ENCODE data around the gene SLC2A1. TPM values are rescaled to one million over a fixed set of nuclear protein-coding genes. Genes with fewer than 3 reads are reported as not detected.

The SLC2A1 gene
- total RNA-seq, 2 experiments from 2014 or later, result 158 to 162 TPM

GRCh38 chr1:42945164-42945563 lies 13.5 kb downstream of the SLC2A1 start:
- Mint-ChIP-seq H3K27me3 (no peaks in the 10 kb centered on the region), H3K36me3 (ENCODE audit: low read depth) (peaks cover 79% of the 10 kb centered on the region), H3K9me3 (no peaks in the 10 kb centered on the region), H3K4me1 (ENCODE audit: low read depth) (peaks cover 96% of the 10 kb centered on the region), H3K4me3 (peak overlapping the region; percentile 8), H3K27ac (peak overlapping the region; percentile 72)
- TF ChIP-seq CTCF (IDR thresholded peaks at IDR 0.05), result no peak
- ChIA-PET CTCF (interaction anchor here (1.2 kb wide), 1 partner anchor 32 kb away, joined by 3 read pairs; no protein-coding TSS in a partner anchor), POLR2A (interaction anchor here (1.4 to 9.7 kb wide), 3 partner anchors 10 to 21 kb away, joined by 3 to 117 read pairs (median 16); partner anchors contain the start of gene SLC2A1)
- ATAC-seq, result peak; percentile 40
- no peak for DNase-seq
- intact Hi-C loops (cut with micrococcal nuclease), result no loop called here

GRCh38 chr1:42944246-42944928 lies 14.3 kb downstream of the SLC2A1 start:
- intact Hi-C loops (cut with micrococcal nuclease), result no loop called here

GRCh38 chr1:42943728-42944127 lies 14.9 kb downstream of the SLC2A1 start:
- POLR2A ChIA-PET, result interaction anchor here (1.2 to 9.7 kb wide), 5 partner anchors 9 to 19 kb away, joined by 3 to 117 read pairs (median 7); partner anchors contain the start of gene SLC2A1
- Mint-ChIP-seq H3K9me3 (no peaks in the 10 kb centered on the region), H3K27me3 (no peaks in the 10 kb centered on the region), H3K4me1 (ENCODE audit: low read depth) (peaks cover 96% of the 10 kb centered on the region), H3K27ac (peak overlapping the region; percentile 42), H3K36me3 (ENCODE audit: low read depth) (peaks cover 81% of the 10 kb centered on the region), H3K4me3 (no peak overlapping the region)
- DNase-seq (no peak), ATAC-seq (no peak)
- no peak for TF ChIP-seq CTCF (IDR thresholded peaks at IDR 0.05)
- CTCF ChIA-PET, result interaction anchor here (0.9 to 2.2 kb wide), 4 partner anchors 18 to 130 kb away, joined by 3 to 8 read pairs (median 3); no protein-coding TSS in a partner anchor
- intact Hi-C loops (cut with micrococcal nuclease), result no loop called here

More at GRCh38 chr1:42944246-42944928, 14.3 kb downstream of the SLC2A1 start:
- Mint-ChIP-seq H3K36me3 (ENCODE audit: low read depth) (peaks cover 79% of the 10 kb centered on the region), H3K27me3 (no peaks in the 10 kb centered on the region), H3K4me1 (ENCODE audit: low read depth) (peaks cover 94% of the 10 kb centered on the region), H3K9me3 (no peaks in the 10 kb centered on the region), H3K27ac (peak overlapping the region; percentile 72), H3K4me3 (no peak overlapping the region)
- no peak for TF ChIP-seq CTCF (IDR thresholded peaks at IDR 0.05)
- ChIA-PET CTCF (interaction anchor here (0.9 to 2.2 kb wide), 4 partner anchors 19 to 129 kb away, joined by 3 to 8 read pairs (median 3); no protein-coding TSS in a partner anchor), POLR2A (interaction anchor here (1.2 to 9.7 kb wide), 5 partner anchors 9 to 20 kb away, joined by 3 to 117 read pairs (median 7); partner anchors contain the start of gene SLC2A1)
- DNase-seq (no peak), ATAC-seq (no peak)

- Mint-ChIP-seq H3K4me1 (ENCODE audit: low read depth) (peaks cover 98% of the 10 kb centered on the region), H3K9me3 (no peaks in the 10 kb centered on the region), H3K27me3 (no peaks in the 10 kb centered on the region), H3K36me3 (ENCODE audit: low read depth) (peaks cover 86% of the 10 kb centered on the region), H3K4me3 (no peak overlapping the region), H3K27ac (peak overlapping the region; percentile 78)
- intact Hi-C loops (cut with micrococcal nuclease), result no loop called here
- ChIA-PET CTCF (interaction anchor here (0.7 to 2.2 kb wide), 3 partner anchors 20 to 130 kb away, joined by 3 to 8 read pairs (median 3); no protein-coding TSS in a partner anchor), POLR2A (interaction anchor here (0.8 to 9.7 kb wide), 5 partner anchors 8 to 19 kb away, joined by 3 to 117 read pairs (median 6); partner anchors contain the start of gene SLC2A1)
- DNase-seq, result no peak
- no peak for ATAC-seq
- TF ChIP-seq CTCF (IDR thresholded peaks at IDR 0.05), result no peak
Observed at GRCh38 chr1:42943166-42943565, 15.5 kb downstream of the SLC2A1 start.

All from activated CD8-positive, alpha-beta T cell treated with anti-CD3 and anti-CD28 coated beads for 36 hours (primary cell).